SU-DHL-6 (cell line): ENCODE data around the gene TXNDC2.

Experiments used
- H2AFZ ChIP-seq: fragments of 200-600 bp; sonication (generic); 2 replicates; pipeline ENCODE4 v1.6.1; 2014; ENCODE audit warnings: low read depth, mild to moderate bottlenecking, moderate library complexity, mixed read lengths, antibody characterized with exemption, low read length; ENCODE audit not compliant: severe bottlenecking
- H3F3A ChIP-seq: fragments of 200-600 bp; shearing (Covaris generic); 2 replicates; pipeline ENCODE4 v1.6.0; 2016; ENCODE audit warnings: antibody characterized with exemption, mild to moderate bottlenecking; ENCODE audit not compliant: insufficient read depth
- H3K27ac ChIP-seq: fragments of 200-600 bp; sonication (generic); 2 replicates; pipeline ENCODE4 v1.5.1; 2016; ENCODE audit warnings: low read depth, mild to moderate bottlenecking, low read length, moderate library complexity, mixed read lengths
- H3K27me3 ChIP-seq: fragments of 200-600 bp; sonication (generic), shearing (Covaris generic); 2 replicates; pipeline ENCODE4 v1.6.0; 2014; ENCODE audit warnings: mild to moderate bottlenecking, low read length
- H3K36me3 ChIP-seq: fragments of 200-600 bp; sonication (generic); 2 replicates; pipeline ENCODE4 v1.6.1; 2014; ENCODE audit warnings: mild to moderate bottlenecking, low read length, mixed read lengths
- H3K4me2 ChIP-seq: fragments of 300-600, 200-600 bp; shearing (Covaris generic), sonication (generic); 2 replicates; pipeline ENCODE4 v1.6.0; 2014; ENCODE audit warnings: low read length, low read depth, mild to moderate bottlenecking; ENCODE audit not compliant: poor library complexity, severe bottlenecking
- H3K4me3 ChIP-seq: fragments of 200-600 bp; sonication (generic); 2 replicates; pipeline ENCODE4 v1.5.1; 2014; ENCODE audit warnings: antibody characterized with exemption, low read length, mild to moderate bottlenecking, mixed read lengths; ENCODE audit not compliant: insufficient read depth, poor library complexity, severe bottlenecking
- H3K79me2 ChIP-seq: fragments of 200-600 bp; sonication (generic); 2 replicates; pipeline ENCODE4 v1.6.1; 2014; ENCODE audit warnings: mild to moderate bottlenecking, low read length, moderate library complexity; ENCODE audit not compliant: insufficient read depth
- H3K9ac ChIP-seq: fragments of 200-600 bp; sonication (generic); 2 replicates; pipeline ENCODE4 v1.7.0; 2014; ENCODE audit warnings: mild to moderate bottlenecking, low read length
- H3K9me2 ChIP-seq: fragments of 200-600 bp; sonication (generic); replicated peaks from 2 replicates; pipeline ENCODE4 v1.6.1; 2014; ENCODE audit warnings: low read length; ENCODE audit not compliant: insufficient read depth
- H3K9me3 ChIP-seq: fragments of 200-600 bp; sonication (generic); 2 replicates; pipeline ENCODE4 v1.6.1; 2014; ENCODE audit warnings: low read length, mixed read lengths; ENCODE audit not compliant: insufficient read depth
- H4K20me1 ChIP-seq: fragments of 200-600 bp; sonication (generic); 2 replicates; pipeline ENCODE4 v1.6.1; 2014; ENCODE audit warnings: low read depth, mild to moderate bottlenecking, antibody characterized with exemption, low read length, moderate library complexity, mixed read lengths
- CTCF ChIP-seq: fragments of 200-600 bp; sonication (generic); IDR thresholded peaks from one replicate; pipeline ENCODE4 v1.5.1; 2017; ENCODE audit warnings: antibody characterized with exemption, mild to moderate bottlenecking, low read length, moderate library complexity; ENCODE audit not compliant: insufficient read depth, poor library complexity, severe bottlenecking
- EZH2phosphoT487 ChIP-seq: fragments of 200-600 bp; sonication (generic), shearing (Covaris generic); conservative IDR thresholded peaks from 2 replicates; pipeline ENCODE4 v1.6.1; 2018; ENCODE audit warnings: mild to moderate bottlenecking, antibody characterized with exemption, low read length, moderate library complexity, mixed read lengths

TXNDC2 gene

GRCh38 chr18:9885170-9886004 lies at the start of gene TXNDC2:
Gene TXNDC2 (plus strand): TSS chr18:9885973. CDS start chr18:9886681, 708 bp downstream.
- Histone ChIP-seq H3K4me2 (no peak within 1 kb of the TSS), H3K9me3 (no peaks in the 10 kb centered on the region), H3K36me3 (no peaks in the 10 kb centered on the region), H3K4me3 (no peak within 1 kb of the TSS), H3K9me2 (no peaks in the 10 kb centered on the region), H4K20me1 (no peaks in the 10 kb centered on the region), H3K27me3 (no peaks in the 10 kb centered on the region), H3K79me2 (no peaks in the 10 kb centered on the region), H2AFZ (no peak within 1 kb of the TSS), H3K27ac (no peak within 1 kb of the TSS), H3F3A (no peaks in the 10 kb centered on the region), H3K9ac (no peak within 1 kb of the TSS)
- TF ChIP-seq EZH2phosphoT487: no peak
- no peak for TF ChIP-seq CTCF

- TF ChIP-seq EZH2phosphoT487: no peak
- TF ChIP-seq CTCF: no peak
- H3K4me3 ChIP-seq: no peak overlapping the region
Observed at GRCh38 chr18:9838144-9838877, 47.5 kb upstream of the TXNDC2 start.

GRCh38 chr18:9839211-9839610 lies 46.6 kb upstream of the TXNDC2 start:
- Histone ChIP-seq H3K27ac (no peak overlapping the region), H4K20me1 (no peaks in the 10 kb centered on the region), H3K9ac (no peak overlapping the region), H3K36me3 (no peaks in the 10 kb centered on the region), H3K79me2 (no peaks in the 10 kb centered on the region), H2AFZ (no peak overlapping the region), H3K4me2 (no peak overlapping the region), H3K9me3 (no peaks in the 10 kb centered on the region), H3K27me3 (no peaks in the 10 kb centered on the region), H3K4me3 (no peak overlapping the region), H3K9me2 (no peaks in the 10 kb centered on the region), H3F3A (no peaks in the 10 kb centered on the region)
- TF ChIP-seq EZH2phosphoT487 (no peak), CTCF (no peak)

More at GRCh38 chr18:9838144-9838877, 47.5 kb upstream of the TXNDC2 start:
- H4K20me1 ChIP-seq: no peaks in the 10 kb centered on the region
- H3K9me2 ChIP-seq: no peaks in the 10 kb centered on the region
- H3K4me2 ChIP-seq: no peak overlapping the region
- H3K9me3 ChIP-seq: no peaks in the 10 kb centered on the region
- no peaks in the 10 kb centered on the region for H3K36me3 ChIP-seq
- H3K27me3 ChIP-seq: no peaks in the 10 kb centered on the region
- H2AFZ ChIP-seq: no peak overlapping the region
- H3K27ac ChIP-seq: no peak overlapping the region
- no peak overlapping the region for H3K9ac ChIP-seq
- H3K79me2 ChIP-seq: no peaks in the 10 kb centered on the region
- H3F3A ChIP-seq: no peaks in the 10 kb centered on the region
